22Rv1 (cell line): ENCODE results near the gene SPACA7.

ENCODE experiments used
- H3K27ac ChIP-seq: fragments of 450-650 bp; 2 replicates; pipeline ENCODE4 v1.5.1; 2017
- CTCF ChIP-seq: fragments of 450-650 bp; IDR thresholded peaks from 2 replicates; pipeline ENCODE4 v1.5.1; 2017; ENCODE audit warnings: mild to moderate bottlenecking
- ZFX ChIP-seq: fragments of 450-650 bp; IDR thresholded peaks from 2 replicates; pipeline ENCODE4 v1.6.1; 2017; ENCODE audit warnings: antibody characterized with exemption, borderline replicate concordance

Gene SPACA7

GRCh38 chr13:112450904-112451240 lies 74.7 kb downstream of the SPACA7 start:
- H3K27ac ChIP-seq = no peak overlapping the region
- no peak for TF ChIP-seq ZFX

GRCh38 chr13:112451512-112452379 lies 75.6 kb downstream of the SPACA7 start:
- TF ChIP-seq ZFX (no peak), CTCF (no peak)
- H3K27ac ChIP-seq = no peak overlapping the region

GRCh38 chr13:112452380-112453206 lies 76.4 kb downstream of the SPACA7 start:
- no peak for TF ChIP-seq ZFX
- TF ChIP-seq CTCF = no peak
- H3K27ac ChIP-seq = no peak overlapping the region

GRCh38 chr13:112453207-112453829 lies 77.2 kb downstream of the SPACA7 start:
- H3K27ac ChIP-seq = no peak overlapping the region
- TF ChIP-seq ZFX (no peak), CTCF (no peak)

GRCh38 chr13:112453874-112454647 lies 77.9 kb downstream of the SPACA7 start:
- TF ChIP-seq ZFX (no peak), CTCF (no peak)
- H3K27ac ChIP-seq = no peak overlapping the region

- H3K27ac ChIP-seq = no peak overlapping the region
- TF ChIP-seq CTCF (no peak), ZFX (no peak)
Observed at GRCh38 chr13:112454648-112455334, 78.6 kb downstream of the SPACA7 start.

GRCh38 chr13:112455476-112456059 lies 79.4 kb downstream of the SPACA7 start:
- TF ChIP-seq CTCF (no peak), ZFX (no peak)
- H3K27ac ChIP-seq = no peak overlapping the region
